IPS-11a (cell line): Measurements from ENCODE around the gene CPA1.
"Not testable (repeated sequence)": the region's sequence is repeated elsewhere in the genome, so short reads cannot be mapped to it uniquely, and the experiment has no call there.

Source experiments
- H3K4me3 ChIP-seq: one replicate; pipeline ENCODE4 v1.5.1; 2013; ENCODE audit warnings: low read depth, low read length, control low read depth

CPA1 gene

GRCh38 chr7:130371046-130371445 is 9.2 kb upstream of the CPA1 start:
- no peak overlapping the region for H3K4me3 ChIP-seq

GRCh38 chr7:130372402-130373165 is 7.7 kb upstream of the CPA1 start:
- H3K4me3 ChIP-seq: no peak overlapping the region

- H3K4me3 ChIP-seq: no peak overlapping the region
These were observed 5.8 kb upstream of the CPA1 start for GRCh38 chr7:130374507-130374906.

GRCh38 chr7:130376461-130376860 is 3.8 kb upstream of the CPA1 start:
- H3K4me3 ChIP-seq: not testable (repeated sequence)

- no peak overlapping the region for H3K4me3 ChIP-seq
These were observed 3.1 kb upstream of the CPA1 start for GRCh38 chr7:130377178-130377577.

GRCh38 chr7:130379019-130379418 is 1.3 kb upstream of the CPA1 start:
- no peak overlapping the region for H3K4me3 ChIP-seq

- no peak overlapping the region for H3K4me3 ChIP-seq
These were observed 768 bp upstream of the CPA1 start for GRCh38 chr7:130379532-130379920.

- no peak overlapping the region for H3K4me3 ChIP-seq
These were observed 664 bp downstream of the CPA1 start for GRCh38 chr7:130380861-130381455.

GRCh38 chr7:130381468-130382312 is 1.4 kb downstream of the CPA1 start:
- H3K4me3 ChIP-seq: no peak overlapping the region

- no peak overlapping the region for H3K4me3 ChIP-seq
These were observed 3.1 kb downstream of the CPA1 start for GRCh38 chr7:130383187-130383980.

- H3K4me3 ChIP-seq: no peak overlapping the region
These were observed 4.1 kb downstream of the CPA1 start for GRCh38 chr7:130384371-130384801.

GRCh38 chr7:130384841-130385599 is 4.7 kb downstream of the CPA1 start:
- no peak overlapping the region for H3K4me3 ChIP-seq

- H3K4me3 ChIP-seq: no peak overlapping the region
These were observed 5.3 kb downstream of the CPA1 start for GRCh38 chr7:130385600-130386066.

GRCh38 chr7:130386876-130387275 is 6.6 kb downstream of the CPA1 start:
- no peak overlapping the region for H3K4me3 ChIP-seq

GRCh38 chr7:130387306-130387627 is 7.0 kb downstream of the CPA1 start:
- H3K4me3 ChIP-seq: no peak overlapping the region

- no peak overlapping the region for H3K4me3 ChIP-seq
These were observed 7.5 kb downstream of the CPA1 start for GRCh38 chr7:130387628-130388403.

GRCh38 chr7:130388671-130389070 is 8.4 kb downstream of the CPA1 start:
- H3K4me3 ChIP-seq: no peak overlapping the region

GRCh38 chr7:130390486-130390885 is 10.2 kb downstream of the CPA1 start:
- no peak overlapping the region for H3K4me3 ChIP-seq

- no peak overlapping the region for H3K4me3 ChIP-seq
These were observed 12.8 kb downstream of the CPA1 start for GRCh38 chr7:130393101-130393561.
